Neural cell (in vitro differentiated cells): ENCODE data around the gene ZC3HAV1L. TPM values are rescaled to one million over a fixed set of nuclear protein-coding genes. Genes with fewer than 3 reads are reported as not detected.
"Not testable (repeated sequence)": the region's sequence is repeated elsewhere in the genome, so short reads cannot be mapped to it uniquely, and the experiment has no call there.

ENCODE experiments used
- H2AFZ ChIP-seq: fragments of 200-600, 300-800 bp; sonication (generic), shearing (Covaris generic); 2 replicates; pipeline ENCODE4 v1.6.0; 2014; ENCODE audit warnings: low read depth, mild to moderate bottlenecking, antibody characterized with exemption, low read length, moderate library complexity
- H3F3A ChIP-seq: fragments of 200-600 bp; shearing (Covaris generic); 2 replicates; pipeline ENCODE4 v1.6.1; 2016; ENCODE audit warnings: mild to moderate bottlenecking, moderate library complexity, mixed read lengths, antibody characterized with exemption, low read length; ENCODE audit not compliant: insufficient read depth, poor library complexity, severe bottlenecking
- H3K27ac ChIP-seq: fragments of 200-600, 300-800 bp; sonication (generic), shearing (Covaris generic); 2 replicates; pipeline ENCODE4 v1.5.1; 2014; ENCODE audit warnings: mild to moderate bottlenecking, low read length, moderate library complexity
- H3K27me3 ChIP-seq: fragments of 300-800, 200-600 bp; sonication (generic), shearing (Covaris generic); 2 replicates; pipeline ENCODE4 v1.6.0; 2014; ENCODE audit warnings: mild to moderate bottlenecking, low read depth, low read length, moderate library complexity; ENCODE audit not compliant: insufficient read depth
- H3K36me3 ChIP-seq: fragments of 300-800, 200-600 bp; sonication (generic), shearing (Covaris generic); 2 replicates; pipeline ENCODE4 v1.5.1; 2014; ENCODE audit warnings: mild to moderate bottlenecking, antibody characterized with exemption, low read length, moderate library complexity; ENCODE audit not compliant: insufficient read depth
- H3K4me2 ChIP-seq: fragments of 300-800, 200-600 bp; sonication (generic), shearing (Covaris generic); 2 replicates; pipeline ENCODE4 v1.6.0; 2014; ENCODE audit warnings: mild to moderate bottlenecking, low read length
- H3K4me3 ChIP-seq: fragments of 300-800, 200-600 bp; sonication (generic), shearing (Covaris generic); 2 replicates; pipeline ENCODE4 v1.5.1; 2014; ENCODE audit warnings: mild to moderate bottlenecking, low read length, moderate library complexity
- H3K79me2 ChIP-seq: fragments of 200-600 bp; shearing (Covaris generic); replicated peaks from 2 replicates; pipeline ENCODE4 v1.6.0; 2014; ENCODE audit warnings: mild to moderate bottlenecking, low read length, moderate library complexity; ENCODE audit not compliant: insufficient read depth
- H3K9ac ChIP-seq: fragments of 300-800, 200-600 bp; sonication (generic), shearing (Covaris generic); 2 replicates; pipeline ENCODE4 v1.6.1; 2016; ENCODE audit warnings: mild to moderate bottlenecking, low read length, mixed read lengths
- H3K9me2 ChIP-seq: fragments of 200-600 bp; shearing (Covaris generic); 2 replicates; pipeline ENCODE4 v1.6.1; 2016; ENCODE audit warnings: mild to moderate bottlenecking, low read length, mixed read lengths; ENCODE audit not compliant: insufficient read depth
- H3K9me3 ChIP-seq: fragments of 200-600, 300-800 bp; sonication (generic), shearing (Covaris generic); 2 replicates; pipeline ENCODE4 v1.6.1; 2016; ENCODE audit warnings: mild to moderate bottlenecking, mixed run types, low read length, moderate library complexity, mixed read lengths
- H4K20me1 ChIP-seq: fragments of 200-600 bp; shearing (Covaris generic); 2 replicates; pipeline ENCODE4 v1.6.1; 2016; ENCODE audit warnings: mild to moderate bottlenecking, mixed run types; ENCODE audit not compliant: insufficient read depth
- MXI1 ChIP-seq: fragments of 450-650 bp; conservative IDR thresholded peaks from 2 replicates; pipeline ENCODE4 v1.6.1; 2014; ENCODE audit warnings: antibody characterized with exemption, mild to moderate bottlenecking; ENCODE audit not compliant: poor library complexity, severe bottlenecking
- RAD21 ChIP-seq: fragments of 450-650 bp; conservative IDR thresholded peaks from 2 replicates; pipeline ENCODE4 v1.6.1; 2014; ENCODE audit warnings: antibody characterized with exemption, mild to moderate bottlenecking, moderate library complexity
- TAF1 ChIP-seq: IDR thresholded peaks from 2 replicates; pipeline ENCODE4 v1.6.1; 2012; ENCODE audit warnings: low read depth
- polyA plus RNA-seq: library from polyadenylated mRNA; depleted of rRNA; stranded (reverse); fragments of >200 nt; gene quantifications from 2 replicates; pipeline ENCODE4 v1.2.3, GENCODE V29; 2014
- TF ChIP-seq, protein P1 (sequence below): IDR thresholded peaks from 2 replicates; pipeline ENCODE4 v1.6.1; 2012; ENCODE audit warnings: borderline replicate concordance

ZC3HAV1L gene
- polyA plus RNA-seq, 1 donor from 2014 or later: not detected

DNA sequence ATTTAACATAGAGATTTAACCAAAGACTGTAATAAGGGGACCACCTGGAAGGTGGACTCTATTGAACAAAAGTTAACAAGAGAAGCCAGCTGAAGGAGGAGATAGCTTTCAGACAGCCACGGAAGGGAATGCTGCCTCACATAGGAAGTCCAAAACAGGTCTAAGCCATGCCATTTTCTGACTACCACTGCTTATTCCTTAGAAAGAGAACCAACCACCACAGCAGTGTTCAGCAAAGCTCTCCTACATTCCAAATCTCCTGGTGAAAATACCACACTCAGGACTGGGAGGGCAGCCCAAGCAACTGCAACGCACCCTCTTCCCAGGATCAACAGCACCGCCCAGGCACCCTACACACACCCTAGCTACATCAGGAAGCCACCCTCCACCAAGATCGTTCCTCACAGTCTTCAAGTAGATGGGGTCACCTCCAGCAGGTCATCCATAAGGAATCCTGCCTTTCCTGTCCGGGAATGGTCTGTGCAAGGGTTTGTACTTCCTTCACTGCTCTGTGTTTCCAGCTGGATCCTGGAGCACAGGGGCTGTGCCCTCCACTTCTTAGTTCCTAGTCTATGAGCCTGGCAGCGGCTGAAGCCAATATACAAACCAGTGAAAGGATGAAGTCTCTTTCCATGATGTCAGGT lies 57.2 kb downstream of the ZC3HAV1L start:
- H3K27ac ChIP-seq: no peak overlapping the region
- TF ChIP-seq TAF1 (no peak), MXI1 (no peak), RAD21 (no peak)
- TF ChIP-seq, protein P1, sequence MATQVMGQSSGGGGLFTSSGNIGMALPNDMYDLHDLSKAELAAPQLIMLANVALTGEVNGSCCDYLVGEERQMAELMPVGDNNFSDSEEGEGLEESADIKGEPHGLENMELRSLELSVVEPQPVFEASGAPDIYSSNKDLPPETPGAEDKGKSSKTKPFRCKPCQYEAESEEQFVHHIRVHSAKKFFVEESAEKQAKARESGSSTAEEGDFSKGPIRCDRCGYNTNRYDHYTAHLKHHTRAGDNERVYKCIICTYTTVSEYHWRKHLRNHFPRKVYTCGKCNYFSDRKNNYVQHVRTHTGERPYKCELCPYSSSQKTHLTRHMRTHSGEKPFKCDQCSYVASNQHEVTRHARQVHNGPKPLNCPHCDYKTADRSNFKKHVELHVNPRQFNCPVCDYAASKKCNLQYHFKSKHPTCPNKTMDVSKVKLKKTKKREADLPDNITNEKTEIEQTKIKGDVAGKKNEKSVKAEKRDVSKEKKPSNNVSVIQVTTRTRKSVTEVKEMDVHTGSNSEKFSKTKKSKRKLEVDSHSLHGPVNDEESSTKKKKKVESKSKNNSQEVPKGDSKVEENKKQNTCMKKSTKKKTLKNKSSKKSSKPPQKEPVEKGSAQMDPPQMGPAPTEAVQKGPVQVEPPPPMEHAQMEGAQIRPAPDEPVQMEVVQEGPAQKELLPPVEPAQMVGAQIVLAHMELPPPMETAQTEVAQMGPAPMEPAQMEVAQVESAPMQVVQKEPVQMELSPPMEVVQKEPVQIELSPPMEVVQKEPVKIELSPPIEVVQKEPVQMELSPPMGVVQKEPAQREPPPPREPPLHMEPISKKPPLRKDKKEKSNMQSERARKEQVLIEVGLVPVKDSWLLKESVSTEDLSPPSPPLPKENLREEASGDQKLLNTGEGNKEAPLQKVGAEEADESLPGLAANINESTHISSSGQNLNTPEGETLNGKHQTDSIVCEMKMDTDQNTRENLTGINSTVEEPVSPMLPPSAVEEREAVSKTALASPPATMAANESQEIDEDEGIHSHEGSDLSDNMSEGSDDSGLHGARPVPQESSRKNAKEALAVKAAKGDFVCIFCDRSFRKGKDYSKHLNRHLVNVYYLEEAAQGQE: peak; percentile 35
- H2AFZ ChIP-seq: no peak overlapping the region
- no peaks in the 10 kb centered on the region for H3K9me2 ChIP-seq
- peaks cover 71% of the 10 kb centered on the region for H3K79me2 ChIP-seq
- H3K36me3 ChIP-seq: no peaks in the 10 kb centered on the region
- H3K27me3 ChIP-seq: no peaks in the 10 kb centered on the region
- H4K20me1 ChIP-seq: no peaks in the 10 kb centered on the region
- H3K4me2 ChIP-seq: peak overlapping the region; percentile 71
- peaks cover 4% of the 10 kb centered on the region for H3F3A ChIP-seq
- no peaks in the 10 kb centered on the region for H3K9me3 ChIP-seq
- H3K4me3 ChIP-seq: peak overlapping the region; percentile 71
- H3K9ac ChIP-seq: no peak overlapping the region

DNA sequence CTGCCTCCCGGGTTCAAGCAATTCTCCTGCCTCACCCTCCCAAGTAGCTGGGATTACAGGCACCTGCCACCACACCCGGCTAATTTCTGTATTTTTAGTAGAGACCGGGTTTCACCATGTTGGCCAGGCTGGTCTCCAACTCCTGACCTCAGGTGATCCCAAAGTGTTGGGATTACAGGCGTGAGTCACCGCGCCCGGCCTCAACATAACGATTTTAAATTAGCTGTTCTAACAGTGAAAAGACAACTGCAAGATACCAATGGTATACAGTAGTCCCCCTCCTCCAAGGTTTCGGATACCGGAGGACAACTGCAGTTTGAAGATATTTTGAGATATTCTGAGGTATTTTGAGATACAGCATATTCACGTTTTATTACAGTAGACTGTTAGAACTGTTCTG lies 59.7 kb downstream of the ZC3HAV1L start:
- Histone ChIP-seq H3K4me3 (peak overlapping the region; percentile 36), H3K79me2 (peaks cover 92% of the 10 kb centered on the region)
- H3K9me2 ChIP-seq, H3F3A ChIP-seq, H3K9ac ChIP-seq, H3K27ac ChIP-seq, H3K27me3 ChIP-seq, H3K4me2 ChIP-seq, H4K20me1 ChIP-seq, H3K9me3 ChIP-seq, H2AFZ ChIP-seq, H3K36me3 ChIP-seq: not testable (repeated sequence)

Other genes starting within 250 kb of the ZC3HAV1L start
- gene TMEM213, start 238.0 kb downstream of the ZC3HAV1L start, polyA plus RNA-seq: not detected in 2 replicates
- gene ATP6V0A4, start 237.8 kb downstream of the ZC3HAV1L start, polyA plus RNA-seq: 0.48 and 0.81 TPM in 2 replicates
- gene KIAA1549, start 54.7 kb downstream of the ZC3HAV1L start, polyA plus RNA-seq: 14.1 and 14.8 TPM in 2 replicates
- gene ZC3HAV1, start 73.7 kb upstream of the ZC3HAV1L start, polyA plus RNA-seq: 0.04 and 0.16 TPM in 2 replicates
- gene UBN2, start 195.2 kb upstream of the ZC3HAV1L start, polyA plus RNA-seq: 17.4 and 18.2 TPM in 2 replicates